RWPE2 (cell line): ENCODE measurements around the gene HPS6.

ENCODE experiments used
- ATAC-seq: fragments of 200-7000 bp; cut with Tn5 transposase; 3 replicates; pipeline ENCODE4 v1.9.1; 2021; ENCODE audit warnings: low read depth
- DNase-seq: peaks from one replicate; pipeline ENCODE4 v3.0.0-alpha.2; 2020; ENCODE audit warnings: low spot score
- H3K27ac ChIP-seq: fragments of 450-650 bp; 2 replicates; pipeline ENCODE4 v1.5.1; 2017; ENCODE audit warnings: mild to moderate bottlenecking; ENCODE audit not compliant: poor library complexity, severe bottlenecking
- H3K27me3 ChIP-seq: fragments of 250-450 bp; sonication (Bioruptor Pico); 2 replicates; pipeline ENCODE4 v1.5.1; 2021; ENCODE audit warnings: mild to moderate bottlenecking, moderate library complexity; ENCODE audit not compliant: insufficient read depth, poor library complexity, severe bottlenecking
- H3K36me3 ChIP-seq: fragments of 250-450 bp; sonication (Bioruptor Pico); 2 replicates; pipeline ENCODE4 v1.5.1; 2020; ENCODE audit warnings: low read depth, mild to moderate bottlenecking, moderate library complexity
- H3K4me1 ChIP-seq: fragments of 250-450 bp; sonication (Bioruptor Pico); 2 replicates; pipeline ENCODE4 v1.5.1; 2021; ENCODE audit warnings: mild to moderate bottlenecking, moderate library complexity; ENCODE audit not compliant: insufficient read depth, poor library complexity, severe bottlenecking
- H3K4me3 ChIP-seq: fragments of 250-450 bp; sonication (Bioruptor Pico); 2 replicates; pipeline ENCODE4 v1.5.1; 2021; ENCODE audit warnings: mild to moderate bottlenecking, moderate library complexity; ENCODE audit not compliant: severe bottlenecking
- H3K9me3 ChIP-seq: fragments of 250-450 bp; sonication (Bioruptor Pico); 2 replicates; pipeline ENCODE4 v1.5.1; 2021; ENCODE audit warnings: mild to moderate bottlenecking, moderate library complexity; ENCODE audit not compliant: severe bottlenecking
- TF ChIP-seq, protein P1 (sequence below): fragments of 450-650 bp; IDR thresholded peaks from one replicate; pipeline ENCODE4 v1.5.1; 2017; ENCODE audit warnings: mild to moderate bottlenecking, moderate library complexity; ENCODE audit not compliant: poor library complexity, severe bottlenecking

HPS6 gene

GRCh38 chr10:102064868-102065560, at the start of gene HPS6:
HPS6 (plus strand) TSS chr10:102065349; CDS start chr10:102065475, 126 bp downstream.
- Histone ChIP-seq H3K4me3 (peak within 1 kb of the TSS; percentile 53), H3K36me3 (peaks cover 8% of the 10 kb centered on the region; the same call in 1 of the 2 replicates), H3K27ac (peak within 1 kb of the TSS; percentile 62), H3K9me3 (no peaks in the 10 kb centered on the region), H3K27me3 (no peaks in the 10 kb centered on the region), H3K4me1 (peaks cover 4% of the 10 kb centered on the region)
- DNase-seq (peak; percentile 87), ATAC-seq (peak; percentile 96)
- TF ChIP-seq, protein P1, sequence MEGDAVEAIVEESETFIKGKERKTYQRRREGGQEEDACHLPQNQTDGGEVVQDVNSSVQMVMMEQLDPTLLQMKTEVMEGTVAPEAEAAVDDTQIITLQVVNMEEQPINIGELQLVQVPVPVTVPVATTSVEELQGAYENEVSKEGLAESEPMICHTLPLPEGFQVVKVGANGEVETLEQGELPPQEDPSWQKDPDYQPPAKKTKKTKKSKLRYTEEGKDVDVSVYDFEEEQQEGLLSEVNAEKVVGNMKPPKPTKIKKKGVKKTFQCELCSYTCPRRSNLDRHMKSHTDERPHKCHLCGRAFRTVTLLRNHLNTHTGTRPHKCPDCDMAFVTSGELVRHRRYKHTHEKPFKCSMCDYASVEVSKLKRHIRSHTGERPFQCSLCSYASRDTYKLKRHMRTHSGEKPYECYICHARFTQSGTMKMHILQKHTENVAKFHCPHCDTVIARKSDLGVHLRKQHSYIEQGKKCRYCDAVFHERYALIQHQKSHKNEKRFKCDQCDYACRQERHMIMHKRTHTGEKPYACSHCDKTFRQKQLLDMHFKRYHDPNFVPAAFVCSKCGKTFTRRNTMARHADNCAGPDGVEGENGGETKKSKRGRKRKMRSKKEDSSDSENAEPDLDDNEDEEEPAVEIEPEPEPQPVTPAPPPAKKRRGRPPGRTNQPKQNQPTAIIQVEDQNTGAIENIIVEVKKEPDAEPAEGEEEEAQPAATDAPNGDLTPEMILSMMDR: peak; percentile 58

- no peaks in the 10 kb centered on the region for H3K27me3 ChIP-seq
- TF ChIP-seq, protein P1: no peak
- H3K4me3 ChIP-seq: no peak overlapping the region
- ATAC-seq (no peak), DNase-seq (no peak)
- H3K4me1 ChIP-seq: no peaks in the 10 kb centered on the region
- peaks cover 21% of the 10 kb centered on the region for H3K36me3 ChIP-seq
- no peak overlapping the region for H3K27ac ChIP-seq
- no peaks in the 10 kb centered on the region for H3K9me3 ChIP-seq
These were observed 48.7 kb upstream of the HPS6 start for GRCh38 chr10:102016416-102016815.

DNA sequence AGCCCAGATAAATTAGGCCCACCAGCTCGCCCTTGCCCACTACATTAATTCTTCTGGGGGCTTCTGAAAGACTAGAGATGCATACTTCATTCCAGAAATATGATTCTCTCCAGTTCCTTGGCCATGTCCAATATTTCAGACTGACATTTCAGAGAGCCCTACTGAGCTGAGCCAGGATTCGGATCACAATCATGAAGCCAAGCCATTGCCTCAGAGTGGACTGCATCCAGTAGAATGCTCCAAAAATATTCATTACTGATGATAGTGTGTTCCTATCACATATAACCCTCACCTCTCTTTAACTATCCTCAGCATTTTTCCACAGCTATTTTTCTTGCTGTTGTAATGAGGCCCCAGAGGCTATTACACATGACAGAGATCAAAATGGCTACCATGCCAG, 47.9 kb upstream of the HPS6 start:
- Histone ChIP-seq H3K4me3 (no peak overlapping the region), H3K27me3 (no peaks in the 10 kb centered on the region), H3K9me3 (no peaks in the 10 kb centered on the region), H3K27ac (no peak overlapping the region), H3K36me3 (peaks cover 26% of the 10 kb centered on the region), H3K4me1 (no peaks in the 10 kb centered on the region)
- TF ChIP-seq, protein P1: no peak
- ATAC-seq: no peak
- DNase-seq: no peak

- no peak for ATAC-seq
- no peaks in the 10 kb centered on the region for H3K4me1 ChIP-seq
- no peaks in the 10 kb centered on the region for H3K27me3 ChIP-seq
- peaks cover 36% of the 10 kb centered on the region for H3K36me3 ChIP-seq
- no peak overlapping the region for H3K27ac ChIP-seq
- TF ChIP-seq, protein P1: no peak
- no peaks in the 10 kb centered on the region for H3K9me3 ChIP-seq
- no peak overlapping the region for H3K4me3 ChIP-seq
- no peak for DNase-seq
These were observed 44.2 kb upstream of the HPS6 start for GRCh38 chr10:102020938-102021337.

DNA sequence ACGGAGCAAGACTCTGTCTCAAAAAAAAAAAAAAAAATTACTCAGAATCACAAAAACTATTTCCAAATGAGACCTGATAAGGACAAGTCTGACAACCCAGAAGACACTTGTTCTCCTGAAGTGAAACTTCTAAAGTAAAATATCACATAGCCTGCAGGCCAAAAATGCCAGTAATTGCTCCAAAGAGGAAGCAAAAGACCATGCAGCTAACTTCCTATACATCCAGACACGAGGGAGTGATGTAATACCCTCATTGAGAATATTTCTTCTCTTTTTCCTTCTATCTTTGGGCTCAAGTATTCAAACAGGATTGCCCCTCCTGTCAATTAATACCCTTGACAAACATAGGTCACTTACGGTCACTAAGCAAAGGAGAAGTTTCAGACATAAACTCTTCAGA, 40.4 kb upstream of the HPS6 start:
- Histone ChIP-seq H3K36me3 (peaks cover 53% of the 10 kb centered on the region), H3K9me3 (no peaks in the 10 kb centered on the region), H3K27me3 (no peaks in the 10 kb centered on the region), H3K27ac (no peak overlapping the region), H3K4me3 (no peak overlapping the region), H3K4me1 (no peaks in the 10 kb centered on the region)
- TF ChIP-seq, protein P1: no peak
- DNase-seq: no peak
- ATAC-seq: no peak
